H54 (cell line): Measurements from ENCODE around the gene ZNF865.

ENCODE experiments used
- DNase-seq: peaks from one replicate; pipeline ENCODE4 v3.0.0; 2011; ENCODE audit warnings: low spot score, mixed read lengths; ENCODE audit not compliant: insufficient read length
- FAIRE-seq: peaks from 3 replicates; lab custom pipeline; 2011; peaks lifted over from hg19 to GRCh38; lab: Jason Lieb, UNC
- POLR2A ChIP-seq: IDR thresholded peaks from 2 replicates; pipeline ENCODE4 v1.6.1; 2011; ENCODE audit warnings: low read depth, mild to moderate bottlenecking, low read length

Gene ZNF865

GRCh38 chr19:55663846-55664536 is 58.5 kb downstream of the ZNF865 start:
- no peak for TF ChIP-seq POLR2A
- DNase-seq (no peak), FAIRE-seq (no peak)

- FAIRE-seq (no peak), DNase-seq (no peak)
- TF ChIP-seq POLR2A, result no peak
These were observed 61.0 kb downstream of the ZNF865 start for GRCh38 chr19:55666343-55667005.
